Right ventricle myocardium inferior (tissue), 1 donor: ENCODE measurements around the gene EVA1A. TPM values are rescaled to one million over a fixed set of nuclear protein-coding genes. Genes with fewer than 3 reads are reported as not detected.

Experiments
- ATAC-seq: fragments of 200-7000 bp; cut with Tn5 transposase; one replicate; pipeline ENCODE4 v1.9.1; 2020; ENCODE audit warnings: mild to moderate bottlenecking, moderate library complexity
- DNase-seq: peaks from one replicate; pipeline ENCODE4 v3.0.0; 2021; ENCODE audit errors: missing footprints
- intact Hi-C: fragments of 100-400 bp; cut with DNase I; formaldehyde crosslinking; loops from one replicate; pipeline ENCODE4 v1.11.0; 2022
- total RNA-seq: library from RNA; stranded (reverse); fragmentation: NEBNext Ultra II Directional; extraction: Animal tissue kit (Norgen Biotek cat#: 25700); gene quantifications from one replicate; pipeline ENCODE4 v1.2.1, GENCODE V29; 2021
- donor health status: DM: no; HTN: yes; CAD: no; lungs with severe emphysema.

The EVA1A gene
- total RNA-seq, 1 donor from 2014 or later = 0.84 TPM

DNA sequence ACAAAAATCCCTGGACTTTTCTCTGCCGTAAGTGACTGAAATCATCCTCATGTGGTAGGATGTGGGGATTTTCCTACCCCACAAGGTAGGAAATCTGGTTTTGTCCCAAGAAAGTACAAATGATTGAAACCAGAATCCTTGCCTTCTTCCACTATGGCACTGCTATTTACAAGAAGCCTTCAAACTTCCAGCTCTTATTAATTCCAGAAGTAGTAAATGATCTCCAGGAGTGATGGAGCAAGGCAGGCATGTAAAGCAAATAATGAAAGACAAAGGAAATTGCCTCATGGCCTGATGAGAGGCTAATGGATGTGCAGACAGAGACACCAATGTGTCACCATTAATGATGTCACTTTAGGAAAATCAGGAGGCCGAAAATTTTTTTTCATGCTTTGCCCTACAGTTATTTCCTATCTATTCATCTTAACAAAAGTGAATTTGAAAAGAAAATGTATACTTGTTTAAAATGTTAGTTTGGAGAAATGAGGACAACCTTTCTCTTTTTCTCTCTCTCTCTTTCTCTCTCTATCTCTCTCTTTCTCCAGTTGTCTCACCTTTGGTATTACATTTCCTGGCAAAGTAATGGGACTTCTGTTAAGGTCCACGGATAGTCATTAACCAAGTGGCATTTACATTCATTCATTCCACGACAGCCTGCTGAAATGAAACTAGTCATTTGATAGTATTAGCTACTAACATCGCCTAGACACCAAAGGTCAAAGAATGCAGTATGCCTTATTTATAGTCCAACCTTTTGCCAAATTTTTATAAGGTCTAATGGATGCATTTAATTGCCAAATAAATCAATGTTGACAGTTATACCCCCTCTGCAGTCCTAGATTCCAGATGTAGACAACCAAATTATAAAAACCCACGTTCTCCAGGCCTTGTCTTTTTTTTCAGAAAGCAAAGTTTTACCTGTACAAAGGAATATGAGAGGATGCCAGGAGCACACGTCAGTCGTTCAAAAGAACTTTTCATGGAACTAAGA is 5.0 kb upstream of the EVA1A start:
- DNase-seq = no peak
- ATAC-seq = no peak
- intact Hi-C loops = no loop called here

DNA sequence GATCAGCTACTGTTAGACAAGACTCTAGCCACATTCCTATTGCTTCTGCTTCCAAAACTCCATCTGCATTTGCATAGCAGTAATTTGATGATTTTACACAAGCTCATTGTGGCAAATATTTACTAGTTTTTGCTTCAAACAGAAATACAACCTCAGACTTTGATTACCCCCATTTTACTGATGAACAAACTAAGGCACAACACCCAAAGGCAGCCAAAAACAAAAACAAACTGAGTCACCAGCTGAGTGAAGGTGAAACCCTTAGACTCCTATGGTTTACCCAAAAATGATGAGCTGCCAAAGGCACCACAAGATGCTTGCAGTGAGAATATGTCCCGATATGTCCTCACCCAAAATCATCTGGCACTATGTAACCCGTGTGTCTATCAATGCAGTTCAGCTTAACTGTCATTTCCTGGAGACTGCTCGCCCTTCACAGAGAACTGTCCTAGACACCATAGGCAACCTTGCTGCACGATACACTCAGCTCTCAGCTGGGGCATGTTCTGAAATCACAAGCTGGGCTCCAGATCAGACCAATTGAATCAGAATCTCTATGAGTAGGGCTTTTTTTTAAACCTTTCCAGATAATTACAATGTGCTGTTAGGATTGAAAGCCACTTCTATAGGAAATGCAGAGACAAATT is 4.1 kb upstream of the EVA1A start:
- intact Hi-C loops = no loop called here
- ATAC-seq = no peak
- no peak for DNase-seq

- ATAC-seq (no peak), DNase-seq (no peak)
- intact Hi-C loops = no loop called here
These were observed 3.4 kb upstream of the EVA1A start for GRCh38 chr2:75564026-75564688.

GRCh38 chr2:75563591-75563990 is 2.9 kb upstream of the EVA1A start:
- intact Hi-C loops = no loop called here

DNA sequence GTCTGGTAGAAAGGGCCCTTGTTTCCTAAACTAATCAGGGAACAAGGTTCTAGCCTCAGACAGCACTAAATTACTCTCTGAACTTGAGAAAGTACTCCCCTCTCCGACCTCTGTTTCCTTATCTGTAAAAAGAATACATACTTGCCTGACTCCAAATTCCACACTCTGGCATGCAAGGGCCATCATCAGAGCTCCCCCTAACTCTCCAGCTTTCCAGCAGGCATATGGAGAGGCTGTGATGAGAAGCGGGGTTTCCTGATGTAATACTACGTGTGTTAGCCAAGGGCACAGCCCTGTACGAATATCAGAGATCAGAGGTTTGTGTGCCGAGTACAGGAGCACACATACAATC is 1.8 kb upstream of the EVA1A start:
- ATAC-seq (no peak), DNase-seq (no peak)
- intact Hi-C loops = no loop called here

More at GRCh38 chr2:75563591-75563990, 2.9 kb upstream of the EVA1A start:
- no peak for DNase-seq
- ATAC-seq = no peak

DNA sequence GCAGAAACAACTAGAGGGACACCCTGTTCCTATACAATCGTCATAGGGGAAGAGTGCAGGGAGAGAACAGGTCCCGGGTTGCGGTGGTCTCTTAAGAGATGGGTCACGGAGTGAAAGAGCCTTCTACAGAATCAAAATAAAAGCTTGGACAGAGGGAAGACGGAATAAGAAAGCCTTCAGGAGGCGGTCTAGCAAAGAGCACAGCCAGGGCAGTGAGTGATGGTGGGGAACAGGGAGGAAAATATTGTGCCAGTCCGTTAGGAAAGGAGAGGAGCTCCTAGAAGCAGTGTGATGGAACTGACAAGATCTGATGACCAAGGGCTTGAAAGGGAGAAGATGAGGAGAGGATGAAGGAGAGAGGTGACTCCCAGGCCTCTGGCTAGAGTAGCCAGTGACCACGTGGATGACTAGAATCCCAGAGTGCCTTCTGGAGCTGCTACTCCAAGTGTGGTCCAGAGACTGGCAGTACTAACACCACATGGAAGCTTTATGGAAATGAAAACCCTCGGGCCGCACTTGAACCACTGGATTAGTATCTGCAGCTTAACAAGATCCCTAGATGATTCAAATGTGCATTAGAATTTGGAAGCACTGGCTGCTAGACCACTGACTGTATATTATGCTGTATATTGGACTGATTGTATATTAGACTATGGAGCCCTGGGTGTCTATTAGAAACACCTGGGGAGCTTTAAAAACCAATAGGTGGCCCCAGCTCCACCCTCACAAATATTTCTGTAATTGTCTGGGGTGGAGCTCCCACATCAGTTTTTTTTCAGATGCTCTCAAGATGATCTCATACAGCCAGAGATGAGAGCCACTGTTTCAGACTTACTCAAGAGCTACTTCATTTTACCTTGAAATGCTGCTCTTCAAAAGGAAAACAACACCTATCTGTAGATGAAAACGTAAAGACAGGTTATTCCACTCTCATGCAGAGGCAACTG is 1.1 kb upstream of the EVA1A start:
- intact Hi-C loops = no loop called here
- no peak for DNase-seq
- no peak for ATAC-seq

- DNase-seq (no peak), ATAC-seq (no peak)
- intact Hi-C loops = no loop called here
These were observed 544 bp downstream of the EVA1A start for GRCh38 chr2:75560022-75560767.

GRCh38 chr2:75559680-75560021 is 1.1 kb downstream of the EVA1A start:
- no peak for ATAC-seq
- intact Hi-C loops = no loop called here
- no peak for DNase-seq

- peak; percentile 60 for ATAC-seq
These were observed 1.7 kb downstream of the EVA1A start for GRCh38 chr2:75558786-75559679.

GRCh38 chr2:75558136-75558535 is 2.6 kb downstream of the EVA1A start:
- intact Hi-C loops = no loop called here
- DNase-seq (no peak), ATAC-seq (no peak)

More at GRCh38 chr2:75558786-75559679, 1.7 kb downstream of the EVA1A start:
- intact Hi-C loops = no loop called here
- no peak for DNase-seq

GRCh38 chr2:75557474-75558133 is 3.1 kb downstream of the EVA1A start:
- ATAC-seq (no peak), DNase-seq (no peak)
- intact Hi-C loops = no loop called here

- intact Hi-C loops = no loop called here
- ATAC-seq (no peak), DNase-seq (no peak)
These were observed 3.9 kb downstream of the EVA1A start for GRCh38 chr2:75556679-75557366.

DNA sequence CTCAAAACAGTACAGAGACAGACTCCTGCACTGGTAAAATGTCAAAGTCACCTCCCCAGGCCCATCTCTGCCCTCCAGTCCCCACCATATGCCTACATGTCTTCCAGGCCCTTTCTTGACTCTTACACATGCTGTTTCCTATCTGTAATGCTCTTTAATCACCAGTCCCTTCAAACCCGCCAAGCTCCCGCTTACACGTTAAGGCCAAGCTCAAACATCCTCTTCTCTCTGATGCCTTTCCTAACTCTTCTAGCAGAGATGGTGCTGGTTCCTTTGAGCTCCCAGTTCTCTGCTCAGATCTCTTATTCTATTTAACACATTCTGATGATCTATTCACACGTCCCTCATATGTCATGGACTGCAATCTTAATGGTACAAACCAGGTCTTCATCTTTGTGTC is 5.0 kb downstream of the EVA1A start:
- ATAC-seq (no peak), DNase-seq (no peak)
- intact Hi-C loops = no loop called here

DNA sequence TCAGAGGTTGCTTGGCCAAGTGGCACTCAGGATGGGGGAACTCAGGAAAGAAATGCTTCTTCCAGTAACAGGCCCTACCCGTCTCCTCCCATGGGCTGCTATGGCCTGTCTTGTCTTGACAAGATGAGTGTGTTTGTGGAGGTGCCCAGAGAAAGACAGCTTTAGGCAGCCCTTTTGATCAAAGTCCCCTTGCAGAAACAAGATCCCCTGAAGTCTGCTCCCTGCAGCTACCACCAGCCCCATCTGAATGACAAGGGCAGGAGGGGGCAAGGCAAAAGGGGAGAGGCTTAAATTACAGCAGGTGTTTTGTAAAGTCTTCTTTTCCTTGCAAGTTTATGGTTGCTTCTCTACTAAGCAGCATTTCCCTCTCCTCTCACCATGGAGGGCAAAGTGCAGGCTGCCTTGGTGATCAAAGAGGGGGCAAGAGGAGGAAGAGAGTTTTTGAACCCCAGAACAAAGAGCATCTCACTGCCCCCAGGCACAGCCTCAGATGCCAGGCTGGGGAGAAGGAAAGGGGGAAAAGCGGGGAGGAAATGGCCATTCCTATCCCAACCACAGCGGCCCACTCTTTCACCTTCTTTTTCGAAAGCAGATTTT is 6.7 kb downstream of the EVA1A start:
- ATAC-seq = no peak
- intact Hi-C loops = no loop called here

DNA sequence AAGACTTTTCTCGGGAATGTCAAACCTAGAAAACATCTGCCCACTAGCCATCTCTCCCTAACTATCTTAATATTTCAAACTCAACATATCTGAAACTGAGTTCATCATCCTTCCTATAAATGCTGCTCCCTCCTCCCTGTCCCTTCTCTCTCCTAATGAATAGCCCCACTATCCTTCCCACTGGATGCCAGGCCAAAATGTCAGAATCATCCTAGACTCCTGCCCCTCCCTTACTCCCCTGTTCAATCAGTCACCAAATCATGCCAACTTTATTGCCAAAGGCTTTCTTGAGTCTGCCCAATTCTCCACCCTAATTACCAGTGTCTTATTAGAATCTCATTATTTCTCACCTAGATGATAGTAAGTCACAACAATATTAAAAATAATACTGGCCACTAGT is 8.5 kb downstream of the EVA1A start:
- intact Hi-C loops = no loop called here
- no peak for ATAC-seq
- DNase-seq = no peak

More for the DNA sequence above, 6.7 kb downstream of the EVA1A start:
- no peak for DNase-seq

DNA sequence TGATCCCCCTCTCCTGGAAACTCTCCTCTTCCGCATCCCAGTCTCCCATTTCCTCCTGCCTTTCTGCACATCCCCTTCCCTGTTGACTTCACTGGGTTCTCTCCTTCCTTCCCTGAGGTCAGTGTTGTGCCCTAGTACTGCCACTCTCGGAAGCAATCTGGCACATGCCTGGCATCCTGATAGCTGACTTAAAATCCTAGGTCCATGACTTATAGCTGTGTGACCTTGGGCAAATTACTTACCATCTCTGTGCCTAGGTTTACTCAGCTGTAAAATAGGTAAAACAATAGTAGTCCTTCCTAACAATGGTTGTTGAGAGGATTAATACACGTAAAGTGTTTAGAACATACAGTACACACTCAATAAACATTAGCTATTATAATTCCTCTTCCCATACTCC is 9.3 kb downstream of the EVA1A start:
- no peak for DNase-seq
- ATAC-seq = no peak
- intact Hi-C loops = no loop called here
